NT2/D1 (cell line): Measurements from ENCODE around the gene PLSCR4.

ENCODE experiments used
- YY1 ChIP-seq: IDR thresholded peaks from 2 replicates; pipeline ENCODE4 v1.6.1; 2011; ENCODE audit not compliant: insufficient read length, insufficient read depth
- ZNF274 ChIP-seq: IDR thresholded peaks from 2 replicates; pipeline ENCODE4 v1.6.1; 2011; ENCODE audit warnings: mild to moderate bottlenecking, low read depth, low read length

DNA sequence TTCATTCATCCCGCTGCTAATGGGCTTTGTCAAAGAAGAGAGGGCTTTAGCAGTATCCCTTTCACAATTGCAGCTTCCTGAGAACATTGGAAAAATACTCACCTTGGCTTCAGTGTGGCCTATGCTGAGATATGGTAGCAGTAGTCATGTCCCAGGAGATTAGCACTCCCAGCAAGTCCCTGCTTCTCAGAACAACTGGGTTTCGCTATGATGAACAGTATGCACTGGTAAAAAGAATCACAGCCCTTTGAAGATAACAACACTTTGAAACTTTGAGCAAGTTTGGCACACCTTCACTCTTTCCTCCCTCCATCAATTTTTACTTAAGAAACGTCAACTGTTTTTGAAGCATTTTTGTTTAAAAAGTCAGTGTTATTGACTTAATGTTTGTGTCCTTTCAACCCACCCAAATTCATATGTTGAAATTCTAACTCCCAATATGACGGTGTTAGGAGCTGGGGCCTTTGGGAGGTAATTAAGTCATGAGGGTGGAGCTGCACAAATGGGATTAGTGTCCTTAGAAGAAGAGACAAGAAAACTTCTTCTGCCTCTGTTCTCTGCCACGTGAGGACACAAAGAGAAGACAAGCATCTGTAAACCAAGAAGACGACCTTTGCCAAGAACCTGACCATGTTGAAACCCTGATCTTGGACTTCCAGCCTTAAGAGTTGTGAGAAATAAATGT, 17.8 kb upstream of the PLSCR4 start:
- TF ChIP-seq YY1, result no peak
- no peak for TF ChIP-seq ZNF274
